NB4 (cell line): ENCODE data around the gene ABCE1.

Experiments
- CTCF ChIP-seq: IDR thresholded peaks from one replicate; pipeline ENCODE4 v1.5.1; 2012; ENCODE audit warnings: low read depth, low read length
- MAX ChIP-seq: IDR thresholded peaks from 2 replicates; pipeline ENCODE4 v1.6.1; 2011; ENCODE audit warnings: low read depth, low read length

- TF ChIP-seq CTCF = no peak
- TF ChIP-seq MAX = no peak
Measured at GRCh38 chr4:145081756-145082155, 16.4 kb upstream of the ABCE1 start.
